ENCODE data around the gene HOXB9.

DNA sequence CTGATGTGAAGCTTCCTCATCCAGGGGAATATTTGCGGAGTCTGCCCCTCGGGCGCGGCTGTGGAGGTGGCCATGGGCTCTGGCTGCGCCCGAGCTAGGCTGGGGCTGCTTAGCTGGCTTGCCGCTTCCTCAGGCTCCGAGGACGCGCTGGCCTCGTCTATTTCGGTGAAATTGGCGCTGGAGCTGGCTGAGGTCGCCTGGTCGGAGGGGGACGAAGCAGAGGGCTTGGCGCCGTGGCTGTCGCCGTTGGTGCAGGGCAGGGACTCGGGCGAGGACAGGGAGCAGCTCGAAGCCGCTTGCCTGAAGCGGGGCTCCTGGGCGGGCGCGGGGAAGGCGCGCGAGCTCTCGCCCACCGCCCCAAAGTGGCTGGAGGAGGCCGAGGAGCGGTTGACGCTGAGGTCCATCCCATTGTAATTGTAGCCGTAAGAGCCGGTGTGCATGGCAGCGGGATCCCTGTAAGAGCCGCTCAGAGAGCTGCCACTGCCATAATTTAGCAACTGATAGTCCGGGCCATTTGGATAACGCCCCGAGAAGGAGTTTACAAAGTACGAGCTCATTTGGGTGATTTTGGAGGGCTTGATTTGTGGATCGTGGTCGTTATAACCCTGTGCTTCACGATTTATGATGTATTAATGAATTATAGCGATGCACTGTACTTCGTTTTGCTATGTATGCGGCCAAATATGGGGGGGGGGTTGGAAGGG is 32.9 kb downstream of the HOXB9 start, which contains the start of gene HOXB5:
- TF ChIP-seq, protein P1, sequence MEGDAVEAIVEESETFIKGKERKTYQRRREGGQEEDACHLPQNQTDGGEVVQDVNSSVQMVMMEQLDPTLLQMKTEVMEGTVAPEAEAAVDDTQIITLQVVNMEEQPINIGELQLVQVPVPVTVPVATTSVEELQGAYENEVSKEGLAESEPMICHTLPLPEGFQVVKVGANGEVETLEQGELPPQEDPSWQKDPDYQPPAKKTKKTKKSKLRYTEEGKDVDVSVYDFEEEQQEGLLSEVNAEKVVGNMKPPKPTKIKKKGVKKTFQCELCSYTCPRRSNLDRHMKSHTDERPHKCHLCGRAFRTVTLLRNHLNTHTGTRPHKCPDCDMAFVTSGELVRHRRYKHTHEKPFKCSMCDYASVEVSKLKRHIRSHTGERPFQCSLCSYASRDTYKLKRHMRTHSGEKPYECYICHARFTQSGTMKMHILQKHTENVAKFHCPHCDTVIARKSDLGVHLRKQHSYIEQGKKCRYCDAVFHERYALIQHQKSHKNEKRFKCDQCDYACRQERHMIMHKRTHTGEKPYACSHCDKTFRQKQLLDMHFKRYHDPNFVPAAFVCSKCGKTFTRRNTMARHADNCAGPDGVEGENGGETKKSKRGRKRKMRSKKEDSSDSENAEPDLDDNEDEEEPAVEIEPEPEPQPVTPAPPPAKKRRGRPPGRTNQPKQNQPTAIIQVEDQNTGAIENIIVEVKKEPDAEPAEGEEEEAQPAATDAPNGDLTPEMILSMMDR (IDR thresholded peaks at IDR 0.05): no peak
- TF ChIP-seq POLR2A (IDR thresholded peaks at IDR 0.05): no peak
